Hematopoietic multipotent progenitor cell treated with erythropoietin and hydrocortisone succinate and interleukin-3 and kit ligand, for 8 days (in vitro differentiated cells): Measurements from ENCODE around the gene ZFYVE9.
A peak's percentile ranks its signal among the peaks of the same experiment; 100 is the strongest.
"Not testable (repeated sequence)": the region's sequence is repeated elsewhere in the genome, so short reads cannot be mapped to it uniquely, and the experiment has no call there.

Source experiments
- DNase-seq: peaks from one replicate; pipeline ENCODE4 v3.0.0-alpha.2; 2015

ZFYVE9 gene

GRCh38 chr1:52345252-52345651 is 203.4 kb downstream of the ZFYVE9 start:
- DNase-seq: no peak

- no peak for DNase-seq
Observed at GRCh38 chr1:52346653-52347052, 204.8 kb downstream of the ZFYVE9 start.

- no peak for DNase-seq
Observed at GRCh38 chr1:52348704-52349300, 206.9 kb downstream of the ZFYVE9 start.

- no peak for DNase-seq
Observed at GRCh38 chr1:52352690-52353089, 210.8 kb downstream of the ZFYVE9 start.

GRCh38 chr1:52355436-52355835 is 213.5 kb downstream of the ZFYVE9 start:
- DNase-seq: no peak

- DNase-seq: no peak
Observed at GRCh38 chr1:52355847-52356505, 214.1 kb downstream of the ZFYVE9 start.

GRCh38 chr1:52356818-52357355 is 215.0 kb downstream of the ZFYVE9 start:
- no peak for DNase-seq

GRCh38 chr1:52357397-52357796 is 215.5 kb downstream of the ZFYVE9 start:
- no peak for DNase-seq

GRCh38 chr1:52358851-52359497 is 217.1 kb downstream of the ZFYVE9 start:
- no peak for DNase-seq

GRCh38 chr1:52359676-52360594 is 218.0 kb downstream of the ZFYVE9 start:
- no peak for DNase-seq

- no peak for DNase-seq
Observed at GRCh38 chr1:52360595-52360968, 218.7 kb downstream of the ZFYVE9 start.

GRCh38 chr1:52364235-52364839 is 222.4 kb downstream of the ZFYVE9 start:
- DNase-seq: peak; percentile 16

GRCh38 chr1:52365071-52365745 is 223.3 kb downstream of the ZFYVE9 start:
- peak; percentile 57 for DNase-seq

- peak; percentile 97 for DNase-seq
Observed at GRCh38 chr1:52365746-52366516, 224.0 kb downstream of the ZFYVE9 start, which contains the start of gene CC2D1B. CC2D1B (minus strand) TSS chr1:52366205; CDS start chr1:52364620, 1,585 bp downstream.

GRCh38 chr1:52366517-52366827 is 224.6 kb downstream of the ZFYVE9 start:
- no peak for DNase-seq

GRCh38 chr1:52367272-52367671 is 225.4 kb downstream of the ZFYVE9 start:
- peak; percentile 16 for DNase-seq

- peak; percentile 71 for DNase-seq
Observed at GRCh38 chr1:52368383-52369172, 226.7 kb downstream of the ZFYVE9 start.

- not testable (repeated sequence) for DNase-seq
Observed at GRCh38 chr1:52369851-52370250, 228.0 kb downstream of the ZFYVE9 start.

GRCh38 chr1:52385376-52385775 is 243.5 kb downstream of the ZFYVE9 start:
- no peak for DNase-seq

- DNase-seq: no peak
Observed at GRCh38 chr1:52386458-52386857, 244.6 kb downstream of the ZFYVE9 start.
